ENCODE data around the gene PHF8.

GRCh38 chrX:53997724-53998123, 46.5 kb downstream of the PHF8 start:
- TF ChIP-seq CTCF (IDR thresholded peaks at IDR 0.05) (no peak), POLR2A (IDR thresholded peaks at IDR 0.05) (no peak), POLR2AphosphoS5 (IDR thresholded peaks at IDR 0.05) (no peak)

All from breast epithelium (tissue), 3 donors.